Cerebellar nuclear complex (tissue), 1 donor: ENCODE results near the gene BICC1.

Experiments
- DNase-seq, 2 experiments: peaks; one replicate each; lab custom pipeline; 2025; lab: John Stamatoyannopoulos, UW

The BICC1 gene

DNA sequence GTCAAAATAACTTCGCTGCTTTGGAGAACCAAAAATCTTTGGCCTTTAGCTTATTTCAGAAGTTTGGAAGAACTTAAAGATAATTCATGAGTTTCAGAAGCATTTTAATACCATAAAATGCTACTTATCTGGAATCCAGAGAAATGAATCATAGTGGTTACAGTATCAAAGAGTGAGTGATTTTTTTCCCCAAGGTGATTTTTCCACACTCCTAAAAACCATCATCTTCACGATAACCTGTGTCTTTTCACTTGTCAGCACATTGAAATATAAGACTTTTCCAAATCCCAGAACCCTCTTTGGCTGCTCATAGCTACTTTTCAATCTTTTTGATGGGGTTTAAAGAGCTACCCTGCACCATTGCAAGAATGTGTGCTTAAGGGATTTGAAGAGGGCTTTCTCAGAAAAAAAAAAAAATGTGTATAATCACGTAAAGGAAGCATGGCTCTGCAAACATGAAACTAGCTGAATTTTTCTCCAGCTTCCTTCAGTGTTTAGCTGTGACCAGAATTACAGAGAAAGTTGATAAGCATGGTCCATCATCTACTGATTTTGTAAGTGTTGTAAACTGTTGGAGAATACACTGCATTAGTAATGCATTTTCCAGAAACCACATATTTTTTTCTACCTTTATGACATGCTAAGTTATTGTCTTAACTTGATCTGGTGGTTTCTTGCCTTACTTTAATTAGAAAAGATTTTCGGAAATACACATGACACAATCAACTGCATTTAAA is 134.9 kb downstream of the BICC1 start:
- DNase-seq, result no peak

DNA sequence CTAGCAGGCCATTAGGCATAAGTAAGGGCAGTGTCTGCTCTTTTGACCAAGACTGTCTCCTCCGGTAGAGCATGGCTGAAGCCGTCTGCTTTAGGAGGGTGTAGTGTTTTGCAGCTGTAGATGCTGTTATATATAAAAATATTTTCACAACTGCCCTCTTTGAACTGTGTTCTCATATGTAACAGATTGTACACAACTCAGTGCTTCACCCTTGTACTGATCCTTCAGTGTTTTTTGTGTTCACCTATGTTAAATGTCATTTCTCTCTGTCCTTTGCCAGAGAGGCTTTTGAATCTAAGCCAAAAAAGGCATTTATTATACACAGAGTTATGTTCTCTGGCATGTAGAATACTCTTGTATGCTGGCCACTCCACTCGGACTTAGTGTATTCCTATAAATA is 135.5 kb downstream of the BICC1 start:
- DNase-seq, result no peak

DNA sequence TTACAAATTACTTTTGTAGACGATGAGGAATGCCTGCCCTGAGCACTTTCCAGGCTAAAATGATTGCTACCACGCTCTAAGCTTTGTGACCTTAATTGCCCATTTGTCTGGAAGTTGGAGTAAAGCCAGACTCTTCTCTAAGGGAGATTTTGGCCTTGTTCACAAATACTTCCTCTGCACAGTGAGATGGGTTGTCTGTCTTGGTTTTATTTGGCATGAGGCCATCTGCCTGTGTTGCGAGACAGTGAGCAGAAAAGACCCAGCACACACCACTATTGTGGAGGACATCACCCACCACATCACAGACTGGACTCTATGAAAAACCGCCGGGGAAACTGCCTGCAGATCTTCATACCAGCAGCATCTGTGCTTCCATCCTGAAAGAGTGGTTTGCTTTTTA is 138.4 kb downstream of the BICC1 start:
- no peak for DNase-seq

DNA sequence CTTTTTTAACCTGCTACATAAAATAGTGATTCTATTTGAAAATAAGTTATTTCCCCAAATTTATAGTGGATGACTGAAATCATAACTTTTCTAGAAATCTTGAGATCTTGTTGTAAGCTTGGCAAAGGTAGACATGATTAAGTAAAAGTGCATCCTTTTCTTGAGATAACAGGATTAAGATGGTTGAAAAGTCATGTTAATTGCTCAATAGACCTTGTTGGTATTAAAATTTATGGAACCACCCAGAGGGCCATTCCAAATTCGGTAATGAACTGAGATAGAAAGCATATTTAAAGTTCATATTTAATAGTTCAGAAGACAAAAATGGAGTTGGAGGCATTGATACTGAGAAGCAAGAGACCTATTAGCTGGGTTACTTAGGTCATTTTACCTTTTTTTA is 139.1 kb downstream of the BICC1 start:
- DNase-seq, result no peak

DNA sequence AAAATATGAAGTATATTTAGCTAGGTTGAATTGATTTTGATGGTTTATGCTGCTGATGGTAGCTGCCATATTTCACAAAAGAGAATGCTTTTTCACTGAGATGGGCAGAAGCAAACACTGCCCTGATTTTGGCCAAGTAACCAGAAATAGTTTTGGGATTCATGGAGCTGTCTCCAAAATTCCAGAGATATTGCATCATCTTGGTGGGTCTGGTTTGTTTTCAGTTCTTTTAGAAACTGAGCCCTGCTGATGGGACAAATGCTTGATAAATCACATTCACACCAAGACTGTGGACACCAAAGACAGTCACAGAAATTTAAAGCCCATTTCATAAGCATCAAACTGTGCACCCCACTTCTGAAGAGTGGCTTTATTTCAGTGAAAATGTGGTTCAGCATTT is 140.5 kb downstream of the BICC1 start:
- no peak for DNase-seq

DNA sequence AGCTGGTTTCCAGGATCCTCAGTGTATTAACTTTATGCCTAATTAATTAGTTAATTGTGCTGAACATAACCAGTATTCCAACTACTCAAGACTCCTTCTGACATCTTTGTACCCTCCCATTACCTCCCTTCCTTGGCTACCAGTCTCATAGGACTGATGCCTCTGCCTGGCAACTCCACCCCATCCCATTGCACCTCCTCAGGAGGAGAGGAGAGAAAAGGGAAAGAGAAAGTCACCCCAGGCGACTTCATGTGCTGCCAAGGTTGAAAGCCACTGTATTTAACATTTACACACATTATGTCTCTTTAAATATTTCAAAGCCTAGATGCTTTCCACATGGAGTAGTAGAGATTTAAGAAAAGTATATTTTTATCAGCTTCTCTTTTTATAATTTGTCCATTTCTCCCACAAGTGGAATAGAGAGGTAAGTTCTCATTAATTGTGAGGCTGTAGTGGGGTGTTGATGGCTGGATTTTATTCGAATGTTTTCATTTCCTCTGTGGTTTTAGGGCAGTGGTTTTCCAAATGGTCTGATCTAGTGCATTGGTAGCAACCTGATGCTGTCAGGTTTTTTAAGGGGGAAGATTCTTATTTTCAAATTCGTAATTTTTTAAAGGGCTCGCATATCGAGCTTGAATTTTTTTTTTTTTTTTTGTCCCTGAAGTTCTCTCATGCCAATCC is 148.0 kb downstream of the BICC1 start:
- DNase-seq, result no peak

DNA sequence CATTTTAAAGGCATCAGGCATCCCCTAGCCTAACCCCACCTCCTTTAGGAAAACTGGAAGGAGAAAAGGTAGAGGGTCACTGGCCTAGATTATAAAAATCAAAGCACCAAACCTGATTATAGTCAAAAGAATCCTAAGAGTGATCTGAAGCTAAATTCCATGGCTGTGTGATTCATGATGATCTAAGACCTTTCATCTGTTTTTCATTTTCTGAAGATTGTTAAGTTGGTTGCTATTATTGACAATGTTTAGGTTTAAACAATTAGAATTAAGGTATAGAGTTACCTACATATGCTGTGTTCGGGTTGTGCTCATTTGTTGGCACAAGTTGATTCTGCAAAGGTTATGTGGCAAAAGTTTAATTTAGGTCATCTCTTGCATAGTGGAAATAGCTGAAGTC is 148.7 kb downstream of the BICC1 start:
- no peak for DNase-seq

DNA sequence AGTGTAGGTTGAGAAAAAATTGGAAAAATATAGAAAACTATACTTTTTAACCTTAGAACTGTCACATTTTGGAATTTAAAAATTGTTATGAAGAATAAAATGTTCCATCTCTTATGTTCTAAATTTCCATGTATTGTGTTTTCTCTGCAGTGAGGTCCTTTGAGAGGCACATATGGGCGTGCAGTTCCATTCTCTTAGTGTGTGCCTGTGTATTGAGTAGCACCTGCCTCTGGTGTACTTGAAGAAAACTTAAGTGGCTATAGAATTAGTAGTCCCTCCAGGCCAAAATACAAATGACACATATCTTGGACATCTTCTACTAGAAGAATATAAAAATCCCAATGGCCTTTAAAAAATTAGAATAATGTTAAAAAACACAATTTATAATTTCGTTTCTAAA is 149.2 kb downstream of the BICC1 start:
- no peak for DNase-seq

DNA sequence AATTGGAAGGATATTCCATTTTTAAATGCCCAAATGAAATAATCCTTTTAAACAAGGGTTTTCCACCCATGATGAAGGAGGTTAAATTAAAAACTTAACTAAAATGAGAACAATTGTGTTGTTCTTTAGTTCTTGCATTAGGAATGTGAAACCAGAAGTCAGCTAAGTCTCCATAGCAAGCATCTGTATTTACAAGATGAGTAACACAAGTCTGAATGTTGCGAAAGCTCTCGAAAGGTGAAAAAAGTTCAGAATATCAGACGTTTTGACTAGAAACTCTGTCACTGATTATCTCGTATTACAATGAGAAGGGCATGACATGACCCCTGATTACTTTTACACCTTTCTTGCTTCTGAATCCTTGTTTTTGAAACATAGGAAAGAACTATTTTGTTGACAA is 149.6 kb downstream of the BICC1 start:
- no peak for DNase-seq

DNA sequence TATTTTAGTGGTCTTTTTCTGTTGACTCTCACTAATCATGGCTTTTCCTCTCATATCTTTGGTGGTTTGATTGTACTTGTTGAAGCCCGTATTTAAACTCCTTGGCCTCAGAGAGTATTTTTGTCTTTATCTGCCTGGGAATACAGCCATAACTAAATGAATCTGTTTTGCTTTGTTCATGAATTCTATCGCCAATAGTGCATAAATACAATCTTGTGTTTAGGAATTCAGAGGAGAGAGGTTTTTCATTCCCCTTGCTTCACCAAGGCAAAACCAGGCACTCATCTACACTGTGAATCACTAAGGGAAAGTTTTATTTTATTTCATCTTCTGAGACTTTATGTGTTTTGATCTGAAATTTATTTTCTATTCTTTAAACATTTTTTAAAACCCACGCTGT is 152.7 kb downstream of the BICC1 start:
- DNase-seq, result no peak

DNA sequence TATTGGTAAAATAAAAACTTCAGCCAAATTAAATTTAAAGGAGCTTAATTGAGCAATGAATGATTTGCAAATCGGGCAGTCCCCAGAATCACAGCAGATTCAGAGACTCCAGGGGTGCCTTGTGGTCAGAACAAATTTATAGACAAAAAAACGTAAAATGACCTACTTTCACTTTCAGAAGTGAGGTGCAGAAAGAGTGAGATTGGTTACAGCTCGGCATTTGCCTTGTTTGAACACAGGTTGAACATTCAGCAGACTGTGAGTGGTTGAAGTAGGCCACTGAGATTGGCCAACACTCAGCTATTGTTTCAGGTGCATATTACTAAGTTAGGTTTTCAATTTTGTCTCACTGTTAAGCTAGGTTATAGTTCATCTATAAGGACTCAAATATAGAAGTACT is 153.4 kb downstream of the BICC1 start:
- no peak for DNase-seq

DNA sequence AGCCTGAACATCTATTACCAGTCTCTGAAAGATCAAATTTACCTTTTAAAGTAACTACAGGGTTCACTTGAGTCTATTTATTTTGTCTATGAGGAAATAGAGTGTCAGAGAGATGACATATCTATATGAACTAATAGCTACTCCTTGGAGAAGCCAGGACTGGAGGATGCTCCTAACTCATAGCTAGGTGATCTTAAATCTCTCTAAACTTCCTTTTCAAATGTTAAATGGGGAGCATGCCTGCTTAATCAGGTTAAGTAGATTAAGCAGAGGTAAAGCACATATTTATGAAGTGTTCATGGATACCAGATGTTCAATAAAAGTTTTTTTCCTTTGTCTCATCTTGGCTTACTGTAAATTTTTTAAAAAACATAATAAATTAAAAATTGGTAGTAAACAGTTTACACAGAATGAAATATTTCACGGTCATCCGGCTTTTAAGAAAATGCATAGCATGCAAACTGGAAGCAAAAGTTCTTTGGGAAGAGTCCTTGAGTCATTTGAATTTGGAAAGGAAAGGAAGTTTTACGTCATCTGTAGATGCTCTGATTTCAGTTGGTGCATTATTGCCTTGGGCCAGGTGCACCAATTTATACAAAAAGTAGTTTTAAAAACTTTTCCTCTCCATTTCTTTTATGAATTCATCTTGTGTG is 155.1 kb downstream of the BICC1 start:
- no peak for DNase-seq

DNA sequence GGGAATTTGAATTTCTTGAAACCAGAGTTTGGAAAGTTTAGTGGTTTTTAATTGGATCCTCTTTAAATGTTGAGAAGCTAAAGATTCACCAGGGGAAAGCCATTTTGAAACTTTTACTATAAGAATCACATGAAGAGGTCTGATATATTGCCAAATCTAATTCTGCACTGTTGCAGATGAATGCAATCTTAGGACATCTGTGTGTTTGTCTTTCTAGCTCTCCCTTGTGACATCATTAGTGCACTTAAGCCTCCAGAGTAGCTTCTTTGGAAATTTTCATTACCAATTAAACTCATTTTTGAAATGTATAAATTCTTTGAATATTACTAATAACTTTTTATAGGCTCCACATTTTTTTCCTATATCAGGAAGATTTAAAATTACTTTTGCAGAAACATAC is 160.2 kb downstream of the BICC1 start:
- no peak for DNase-seq

DNA sequence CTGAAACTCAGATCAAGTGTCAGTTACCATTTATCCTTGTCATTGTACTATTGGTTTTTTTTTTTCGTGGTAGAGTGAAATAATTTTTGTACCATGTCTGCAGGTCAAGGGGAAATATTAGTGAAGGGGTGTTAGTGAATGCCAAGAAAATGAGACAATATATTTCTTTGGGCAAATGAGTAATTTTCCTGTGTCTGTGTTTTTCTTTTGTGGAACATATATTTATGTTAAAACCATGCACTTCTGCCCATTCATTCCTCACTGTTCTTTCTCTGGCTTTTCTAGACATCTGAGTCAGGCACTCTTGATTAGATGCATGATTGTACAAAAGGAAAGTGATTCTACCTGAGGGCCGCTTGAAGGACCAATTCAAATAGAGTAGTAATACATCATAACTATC is 161.6 kb downstream of the BICC1 start:
- DNase-seq, result no peak

DNA sequence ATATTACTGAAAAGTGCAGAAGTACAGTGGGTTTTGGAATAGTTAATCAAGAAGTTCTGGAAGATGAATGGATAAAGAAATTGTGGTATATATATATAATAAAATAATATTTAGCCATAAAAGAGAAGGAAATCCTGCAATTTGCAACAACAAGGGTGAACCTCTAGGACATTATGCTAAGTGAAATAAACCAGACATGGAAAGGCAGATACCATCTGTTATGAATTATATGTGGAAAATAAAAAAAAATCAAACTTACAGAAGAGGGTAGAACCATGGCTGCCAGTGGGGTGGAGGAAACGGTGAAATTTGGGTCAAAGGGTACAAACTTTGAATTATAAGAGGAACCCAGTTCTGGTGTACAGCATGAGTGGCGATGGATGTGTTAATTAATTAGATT is 162.6 kb downstream of the BICC1 start:
- DNase-seq, result no peak

DNA sequence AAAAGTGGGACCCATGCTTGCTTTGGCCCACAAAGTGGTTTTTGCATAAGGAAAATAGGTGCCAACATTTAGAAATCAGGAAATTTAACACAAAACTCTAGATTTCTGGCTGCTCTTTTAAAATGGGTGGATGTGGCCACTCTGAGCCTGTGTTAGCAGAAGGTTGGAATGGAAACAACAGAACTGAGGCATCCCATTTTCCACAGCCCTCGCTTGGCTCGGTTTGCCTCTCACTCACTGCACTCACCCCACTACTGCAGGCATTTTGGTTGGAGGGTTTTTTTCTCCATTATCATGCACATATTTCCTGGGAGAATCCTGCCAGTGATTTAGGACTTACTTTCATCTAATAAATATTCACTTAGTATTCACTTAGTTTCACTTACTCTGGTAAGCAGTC is 178.9 kb downstream of the BICC1 start:
- no peak for DNase-seq

DNA sequence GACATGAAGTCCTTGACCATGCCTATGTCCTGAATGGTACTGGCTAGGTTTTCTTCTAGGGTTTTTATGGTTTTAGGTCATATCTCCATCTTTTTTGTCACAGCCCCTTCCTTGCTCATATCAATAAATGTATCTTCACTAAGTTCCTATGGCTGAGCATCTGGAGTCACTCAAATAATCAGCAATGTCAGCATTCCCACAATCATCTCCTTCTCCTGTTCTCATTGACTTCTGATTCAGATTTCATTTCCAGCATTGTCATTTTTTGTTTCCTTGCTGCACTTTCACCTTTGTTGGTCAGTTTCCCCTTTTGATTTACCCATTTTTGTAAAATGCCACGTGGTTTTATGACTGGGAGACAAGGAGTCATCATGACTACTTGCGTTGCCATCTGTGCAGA is 181.2 kb downstream of the BICC1 start:
- no peak for DNase-seq

DNA sequence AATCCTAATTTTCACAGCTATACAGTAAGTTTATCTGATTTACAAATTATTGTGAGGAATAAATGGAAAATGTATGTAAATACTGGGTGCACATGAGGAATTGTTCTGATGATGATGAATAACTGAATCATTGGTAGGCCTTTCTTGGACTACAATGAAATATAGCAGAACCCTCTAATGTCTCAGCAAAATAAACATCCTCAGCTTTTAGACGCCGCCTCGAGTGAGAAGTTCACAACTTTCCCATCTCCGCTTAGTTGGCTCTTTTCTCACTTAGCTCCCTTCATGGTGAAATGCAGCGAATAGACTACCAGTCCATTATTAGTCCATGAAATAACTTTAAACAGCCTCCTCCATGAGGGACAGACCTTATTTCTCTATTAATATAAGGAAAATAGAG is 182.3 kb downstream of the BICC1 start:
- DNase-seq, result no peak

DNA sequence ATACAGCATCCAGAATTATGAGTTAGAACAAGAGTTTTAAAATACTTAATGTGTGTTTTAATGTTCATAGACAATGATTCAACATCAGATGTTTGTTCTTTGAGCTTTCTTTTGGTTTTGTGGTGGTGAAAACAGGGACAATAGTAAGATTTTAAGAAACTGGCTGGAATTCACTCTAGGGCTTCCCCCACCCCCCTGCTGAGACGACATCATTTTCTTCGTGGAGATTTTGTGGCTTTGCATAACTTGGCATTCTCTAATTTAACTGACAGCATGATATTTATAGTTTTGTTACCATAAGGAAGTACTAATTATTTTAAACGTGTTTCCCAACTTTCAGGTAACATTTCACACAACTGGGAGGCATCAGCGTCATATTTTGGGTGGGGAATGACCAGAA is 184.1 kb downstream of the BICC1 start:
- DNase-seq, result no peak

DNA sequence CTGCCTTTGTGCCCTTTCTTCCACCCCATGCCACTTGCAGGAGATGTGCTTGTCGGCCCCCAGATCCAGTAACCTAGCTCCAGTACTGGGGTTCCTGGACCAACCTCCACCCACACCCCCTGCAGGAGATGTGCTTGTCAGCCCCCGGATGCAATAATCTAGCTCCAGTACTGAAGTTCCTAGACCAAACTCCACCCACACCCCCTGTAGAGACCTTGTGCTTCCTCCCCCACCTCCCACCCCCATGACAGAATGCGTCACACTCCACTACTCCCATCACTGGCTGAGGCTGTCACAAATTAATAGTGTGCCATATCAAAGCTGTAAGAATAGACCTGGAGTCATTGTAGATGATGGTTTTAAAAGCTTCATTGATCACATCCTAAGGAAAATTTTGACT is 185.0 kb downstream of the BICC1 start:
- no peak for DNase-seq

DNA sequence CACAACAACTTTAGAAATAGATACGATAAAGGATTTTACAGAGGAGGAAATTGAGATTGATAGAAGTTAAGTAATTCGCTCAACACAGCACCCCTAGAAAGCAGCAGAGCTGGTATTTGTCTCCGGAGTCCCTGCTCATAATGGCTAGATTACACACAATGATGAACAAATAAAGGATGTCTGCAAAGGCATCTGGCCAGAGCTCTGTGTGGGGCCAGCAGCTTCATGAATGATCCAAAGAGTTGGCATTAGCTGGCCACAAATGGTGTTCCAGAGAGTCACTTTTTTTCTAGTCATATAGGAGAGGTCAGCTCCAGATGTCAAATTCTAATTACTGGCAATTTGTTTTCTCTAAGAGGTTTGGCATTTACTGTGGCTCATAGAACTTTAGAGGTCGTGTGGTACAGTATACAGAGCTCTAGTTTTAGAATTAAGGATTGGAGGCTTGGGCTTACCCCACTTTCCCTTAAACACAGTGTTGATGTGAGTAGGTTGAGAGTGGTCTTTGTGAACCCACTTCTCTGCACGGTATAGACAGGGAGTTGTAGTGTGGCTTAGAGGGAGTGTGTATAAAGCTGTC is 186.2 kb downstream of the BICC1 start:
- no peak for DNase-seq

DNA sequence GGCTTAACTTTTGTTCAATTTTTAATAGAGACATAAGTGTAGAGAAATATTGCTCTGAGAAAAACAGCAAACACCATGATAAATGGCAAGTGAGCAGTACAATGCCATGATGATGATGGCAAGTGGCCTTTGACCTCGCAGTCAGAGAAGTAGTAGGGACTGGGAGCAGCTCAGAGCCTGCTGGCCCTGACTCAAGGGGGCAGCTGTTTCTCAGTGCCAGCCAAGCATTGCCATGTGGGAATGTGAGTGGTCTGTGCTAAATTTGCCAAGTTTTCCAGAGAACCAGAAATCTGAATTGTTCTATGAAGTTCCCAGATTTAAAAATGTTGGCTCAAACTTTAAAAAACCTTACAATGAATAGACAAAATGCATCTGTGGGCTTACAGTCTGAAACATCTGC is 187.9 kb downstream of the BICC1 start:
- DNase-seq, result no peak
